Heart left ventricle (tissue), 16 donors: ENCODE measurements around the gene GYPC. TPM values are rescaled to one million over a fixed set of nuclear protein-coding genes. Genes with fewer than 3 reads are reported as not detected.

Source experiments
- ATAC-seq, 4 donors: fragments of 200-7000 bp; cut with Tn5 transposase; one replicate each; pipeline ENCODE4 v1.9.1; 2020 to 2022; ENCODE audit warnings: moderate library complexity in 4 of 4, mild to moderate bottlenecking in 3 of 4, moderate number of reproducible peaks in 1 of 4
- DNase-seq, 5 donors: peaks; one replicate each; pipeline ENCODE4 v3.0.0-alpha.2; 2020
- H3K27ac ChIP-seq, 12 donors: fragments of 200-600 bp; sonication (generic) in 4 of 12; one replicate each; pipeline versions ENCODE4 v1.5.0 to v1.8.0; 2016 to 2022; ENCODE audit warnings: mild to moderate bottlenecking in 2 of 12
- H3K27me3 ChIP-seq, 9 donors: fragments of 200-600 bp; sonication (generic) in 2 of 9; one replicate each; pipeline versions ENCODE4 v1.5.1 to v1.8.0; 2016 to 2022; ENCODE audit warnings: mild to moderate bottlenecking in 3 of 9
- H3K36me3 ChIP-seq, 9 donors: fragments of 200-600 bp; sonication (generic) in 2 of 9; one replicate each; pipeline versions ENCODE4 v1.5.0 to v1.8.0; 2018 to 2022; ENCODE audit warnings: mild to moderate bottlenecking in 2 of 9
- H3K4me1 ChIP-seq, 12 donors: fragments of 200-600 bp; sonication (generic) in 4 of 12; one replicate each; pipeline versions ENCODE4 v1.5.0 to v1.8.0; 2016 to 2022; ENCODE audit warnings: mild to moderate bottlenecking in 3 of 12
- H3K4me3 ChIP-seq, 12 donors: fragments of 200-600 bp; sonication (generic) in 4 of 12; one replicate each; pipeline versions ENCODE4 v1.5.0 to v1.8.0; 2017 to 2022; ENCODE audit warnings: mild to moderate bottlenecking in 9 of 12, moderate library complexity in 4 of 12
- H3K9me3 ChIP-seq, 12 donors: fragments of 200-600 bp; sonication (generic) in 4 of 12; one replicate each; pipeline versions ENCODE4 v1.5.0 to v1.8.0; 2016 to 2022; ENCODE audit warnings: mild to moderate bottlenecking in 1 of 12
- CTCF ChIP-seq, 12 donors: fragments of 200-600 bp; sonication (generic) in 4 of 12; IDR thresholded peaks; one replicate each; pipeline versions ENCODE4 v1.5.0 to v1.8.0; 2018 to 2022; ENCODE audit warnings: antibody characterized with exemption in 12 of 12, mild to moderate bottlenecking in 5 of 12
- POLR2A ChIP-seq, 2 donors: fragments of 450-650 bp; IDR thresholded peaks; one replicate each; pipeline ENCODE4 v1.6.1; 2017; ENCODE audit warnings: antibody characterized with exemption in 2 of 2, mild to moderate bottlenecking in 2 of 2, moderate library complexity in 2 of 2
- WGBS, 4 donors: extraction: QIAGEN DNeasy Blood & Tissue Kit in 2 of 4; methylation state at CpG; one replicate each; pipeline versions ENCODE4 v1.1.5 to v1.1.7; 2013 to 2018; 5-methylcytosine and 5-hydroxymethylcytosine counted together
- intact Hi-C, 10 donors: fragments of 100-400 bp; cut with DNase I; formaldehyde crosslinking; loops; one replicate each; pipeline versions ENCODE4 v1.11.1 to v1.14.2; 2022
- long read RNA-seq, 3 donors: library from polyadenylated mRNA; unstranded; transcript quantifications; one replicate each; pipeline ENCODE4 v2.0.0, GENCODE V29; 2020 to 2021
- polyA plus RNA-seq, 2 donors: library from polyadenylated mRNA; stranded (reverse); fragments of 200-250 nt; gene quantifications; one replicate each; pipeline ENCODE4 v1.2.3, GENCODE V29; 2013
- total RNA-seq, 9 donors: library from RNA; depleted of rRNA in 2 of 9; stranded (reverse); fragments of >200 nt in 2 of 9; fragmentation: NEBNext Ultra II Directional in 3 of 9; extraction: Animal tissue kit (Norgen Biotek cat#: 25700) in 3 of 9; gene quantifications; one replicate each; pipeline versions ENCODE4 v1.1.0 to v1.2.4, GENCODE V29; 2016 to 2023
- donor health status: ischemic (EF 13 %, LVEDD 7.1; RV severe dilation, severe dysfunction).
- donor health status: healthy with polysubstance abuse.
- donor health status: DM: no; HTN: yes; CAD: no.
- donor health status: DM: no; HTN: no; CAD: no.
- donor health status: ischemic (EF 25% LVEDD 6.9; RV normal size, moderate dysfunction).
- donor health status: ischemic (EF 25% LVEDD 5.7; RV mildly dilated, moderate dysfunction).
- donor health status: healthy.
- donor health status: DM: yes; HTN: yes; CAD: no.
- donor health status: ischemic (EF 35%, LVEDD 5.7; RV mildly dilated, moderate dysfunction).
- donor health status: nonischemic (EF 11% LVEDD 7.7; RV severe dilation, severe dysfunction).
- donor health status: DM: yes; HTN: yes; CAD: no.
- donor health status: PGD.
- donor health status: ischemic (EF 29% LVEDD 5.4; RV normal size, mild dysfunction).
- donor health status: nonischemic (EF 23%, LVEDD 6.1; RV moderate dilation, normal function).

Gene GYPC
- total RNA-seq (100 to 1,000 TPM; 108 to 149 (median 128) TPM), polyA plus RNA-seq (100 to 1,000 TPM; 131 to 369 TPM)
- long read RNA-seq, donor 1, transcript GYPC-203 (3 exons, 932 nt): minor isoform, 9 of 122 reads
- long read RNA-seq, donor 1, transcript GYPC-201 (4 exons, 1,246 nt): major isoform, 80 of 122 reads
- long read RNA-seq, donor 1, partial matches to known transcripts: 25 of 122 reads
- long read RNA-seq, donor 1, other reads (novel, unspliced or antisense): 8 of 122 reads
- long read RNA-seq, donor 2, transcript GYPC-201 (4 exons, 1,246 nt): major isoform, 159 of 187 reads
- long read RNA-seq, donor 2, transcript GYPC-203 (3 exons, 932 nt): minor isoform, 6 of 187 reads
- long read RNA-seq, donor 2, partial matches to known transcripts: 9 of 187 reads
- long read RNA-seq, donor 2, other reads (novel, unspliced or antisense): 13 of 187 reads
- long read RNA-seq, donor 3, transcript GYPC-201 (4 exons, 1,246 nt): major isoform, 53 of 84 reads
- long read RNA-seq, donor 3, transcript GYPC-203 (3 exons, 932 nt): minor isoform, 7 of 84 reads
- long read RNA-seq, donor 3, partial matches to known transcripts: 22 of 84 reads
- long read RNA-seq, donor 3, other reads (novel, unspliced or antisense): 2 of 84 reads

GRCh38 chr2:126655500-126656430 is at the start of gene GYPC:
GYPC (plus strand) TSS chr2:126656158; CDS start chr2:126656264, 106 bp downstream.
- H3K4me3 ChIP-seq: peak within 1 kb of the TSS; percentile 67 to 94 (median 77)
- 3 to 6% (median 5%) methylated on average over 35 to 51 of the region's 51 CpGs for WGBS, 4 donors
- peak within 1 kb of the TSS; percentile 96 to 100 (median 98) for H3K27ac ChIP-seq
- intact Hi-C loops: loop anchor here (2.0 to 10.0 kb wide), 13 partner anchors 42 to 128 kb away; no protein-coding TSS in a partner anchor
- H3K4me1 ChIP-seq: peaks cover 12 to 58% (median 50%) of the 10 kb centered on the region in 12 donors
- H3K36me3 ChIP-seq: no peaks in the 10 kb centered on the region
- TF ChIP-seq CTCF (IDR thresholded peaks at IDR 0.05): no peak
- TF ChIP-seq POLR2A (IDR thresholded peaks at IDR 0.05): no peak
- no peaks in the 10 kb centered on the region for H3K9me3 ChIP-seq
- peak; percentile 78 to 92 (median 89) for DNase-seq
- peak; percentile 49 to 72 (median 64) for ATAC-seq
- H3K27me3 ChIP-seq: no peaks in the 10 kb centered on the region

- intact Hi-C loops: no loop called here
- DNase-seq (no peak), ATAC-seq (no peak)
- Histone ChIP-seq H3K4me3 (no peak overlapping the region), H3K36me3 (no peaks in the 10 kb centered on the region), H3K27me3 (no peaks in the 10 kb centered on the region), H3K27ac (no peak overlapping the region), H3K9me3 (peaks cover 0 to 11% (median 0%) of the 10 kb centered on the region in 12 donors), H3K4me1 (peaks cover 0 to 12% (median 6%) of the 10 kb centered on the region in 12 donors)
- TF ChIP-seq CTCF (IDR thresholded peaks at IDR 0.05) (peak in 2 of 12 donors; percentile 9 to 18), POLR2A (IDR thresholded peaks at IDR 0.05) (no peak)
- 41 to 54% (median 48%) methylated on average over 1 of the region's 1 CpG for WGBS, 4 donors
Observed at GRCh38 chr2:126614524-126615227, 41.3 kb upstream of the GYPC start.

GRCh38 chr2:126616606-126617069 is 39.3 kb upstream of the GYPC start:
- DNase-seq: no peak
- 85 to 91% (median 88%) methylated on average over 6 of the region's 6 CpGs for WGBS, 4 donors
- ATAC-seq: no peak
- peaks cover 0 to 8% (median 2%) of the 10 kb centered on the region in 12 donors for H3K9me3 ChIP-seq
- peaks cover 0 to 12% (median 6%) of the 10 kb centered on the region in 12 donors for H3K4me1 ChIP-seq
- TF ChIP-seq POLR2A (IDR thresholded peaks at IDR 0.05) (no peak), CTCF (IDR thresholded peaks at IDR 0.05) (no peak)
- no peak overlapping the region for H3K27ac ChIP-seq
- no peak overlapping the region for H3K4me3 ChIP-seq
- intact Hi-C loops: no loop called here
- no peaks in the 10 kb centered on the region for H3K36me3 ChIP-seq
- no peaks in the 10 kb centered on the region for H3K27me3 ChIP-seq
